ENCODE data around the gene JMJD1C.

Gene JMJD1C

DNA sequence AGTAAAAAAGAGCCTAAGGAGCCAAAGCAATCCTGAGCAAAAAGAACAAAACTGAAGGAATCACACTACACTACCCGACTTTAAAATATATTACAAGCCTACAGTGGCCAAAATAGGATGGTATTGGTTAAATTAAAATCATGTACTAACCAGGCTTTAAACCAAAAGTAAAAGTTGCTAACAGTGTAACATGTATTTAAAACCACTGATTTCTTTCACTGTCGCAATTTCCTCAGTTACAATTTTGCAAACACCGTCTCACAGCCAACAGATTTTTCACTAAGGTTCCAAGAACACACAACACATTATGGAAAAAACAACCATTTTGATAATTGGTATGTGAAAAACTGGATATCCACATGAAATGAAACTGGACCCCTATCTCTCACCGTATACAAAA is 74.0 kb downstream of the JMJD1C start:
- Histone ChIP-seq H3F3A (ENCODE audit: low read depth) (no peaks in the 10 kb centered on the region), H3K79me2 (ENCODE audit: insufficient read depth, low read length) (peaks cover 55% of the 10 kb centered on the region), H3K36me3 (ENCODE audit: insufficient read depth, low read length) (no peaks in the 10 kb centered on the region), H3K9me2 (replicated peaks; ENCODE audit: low read depth, low read length) (no peaks in the 10 kb centered on the region), H3K27me3 (ENCODE audit: insufficient read depth, low read length, poor library complexity, severe bottlenecking) (no peaks in the 10 kb centered on the region), H3K9me3 (ENCODE audit: insufficient read depth, low read depth, low read length) (no peaks in the 10 kb centered on the region), H4K20me1 (ENCODE audit: insufficient read depth, low read length, poor library complexity, severe bottlenecking) (peaks cover 37% of the 10 kb centered on the region), H3K9ac (ENCODE audit: low read depth, low read length, poor library complexity, severe bottlenecking) (no peak overlapping the region), H3K4me2 (ENCODE audit: low read depth, low read length, poor library complexity, severe bottlenecking) (no peak overlapping the region), H3K4me3 (ENCODE audit: low read length, poor library complexity, severe bottlenecking) (no peak overlapping the region), H2AFZ (ENCODE audit: low read length) (no peak overlapping the region), H3K4me1 (ENCODE audit: insufficient read depth, low read length, poor library complexity, severe bottlenecking) (peaks cover 6% of the 10 kb centered on the region)
- TF ChIP-seq, protein P1, sequence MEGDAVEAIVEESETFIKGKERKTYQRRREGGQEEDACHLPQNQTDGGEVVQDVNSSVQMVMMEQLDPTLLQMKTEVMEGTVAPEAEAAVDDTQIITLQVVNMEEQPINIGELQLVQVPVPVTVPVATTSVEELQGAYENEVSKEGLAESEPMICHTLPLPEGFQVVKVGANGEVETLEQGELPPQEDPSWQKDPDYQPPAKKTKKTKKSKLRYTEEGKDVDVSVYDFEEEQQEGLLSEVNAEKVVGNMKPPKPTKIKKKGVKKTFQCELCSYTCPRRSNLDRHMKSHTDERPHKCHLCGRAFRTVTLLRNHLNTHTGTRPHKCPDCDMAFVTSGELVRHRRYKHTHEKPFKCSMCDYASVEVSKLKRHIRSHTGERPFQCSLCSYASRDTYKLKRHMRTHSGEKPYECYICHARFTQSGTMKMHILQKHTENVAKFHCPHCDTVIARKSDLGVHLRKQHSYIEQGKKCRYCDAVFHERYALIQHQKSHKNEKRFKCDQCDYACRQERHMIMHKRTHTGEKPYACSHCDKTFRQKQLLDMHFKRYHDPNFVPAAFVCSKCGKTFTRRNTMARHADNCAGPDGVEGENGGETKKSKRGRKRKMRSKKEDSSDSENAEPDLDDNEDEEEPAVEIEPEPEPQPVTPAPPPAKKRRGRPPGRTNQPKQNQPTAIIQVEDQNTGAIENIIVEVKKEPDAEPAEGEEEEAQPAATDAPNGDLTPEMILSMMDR (conservative IDR thresholded peaks at IDR 0.05; ENCODE audit: low read length), result no peak
- no peak for TF ChIP-seq EZH2phosphoT487 (IDR thresholded peaks at IDR 0.05; ENCODE audit: borderline replicate concordance)

- Histone ChIP-seq H3K4me2 (ENCODE audit: low read depth, low read length, poor library complexity, severe bottlenecking) (no peak overlapping the region), H3K9ac (ENCODE audit: low read depth, low read length, poor library complexity, severe bottlenecking) (no peak overlapping the region), H3K4me1 (ENCODE audit: insufficient read depth, low read length, poor library complexity, severe bottlenecking) (peaks cover 6% of the 10 kb centered on the region), H2AFZ (ENCODE audit: low read length) (no peak overlapping the region), H3K9me2 (replicated peaks; ENCODE audit: low read depth, low read length) (no peaks in the 10 kb centered on the region), H4K20me1 (ENCODE audit: insufficient read depth, low read length, poor library complexity, severe bottlenecking) (peaks cover 50% of the 10 kb centered on the region), H3K36me3 (ENCODE audit: insufficient read depth, low read length) (no peaks in the 10 kb centered on the region), H3K4me3 (ENCODE audit: low read length, poor library complexity, severe bottlenecking) (no peak overlapping the region), H3K9me3 (ENCODE audit: insufficient read depth, low read depth, low read length) (no peaks in the 10 kb centered on the region), H3K27me3 (ENCODE audit: insufficient read depth, low read length, poor library complexity, severe bottlenecking) (no peaks in the 10 kb centered on the region), H3F3A (ENCODE audit: low read depth) (no peaks in the 10 kb centered on the region), H3K79me2 (ENCODE audit: insufficient read depth, low read length) (peaks cover 68% of the 10 kb centered on the region)
- TF ChIP-seq, protein P1 (conservative IDR thresholded peaks at IDR 0.05; ENCODE audit: low read length), result no peak
- TF ChIP-seq EZH2phosphoT487 (IDR thresholded peaks at IDR 0.05; ENCODE audit: borderline replicate concordance), result no peak
Observed at GRCh38 chr10:63390521-63390920, 75.3 kb downstream of the JMJD1C start.

- H3F3A ChIP-seq (ENCODE audit: low read depth), result no peaks in the 10 kb centered on the region
- H3K4me1 ChIP-seq (ENCODE audit: insufficient read depth, low read length, poor library complexity, severe bottlenecking), result peaks cover 6% of the 10 kb centered on the region
- H3K4me2 ChIP-seq (ENCODE audit: low read depth, low read length, poor library complexity, severe bottlenecking), result peak overlapping the region; percentile 30
- no peaks in the 10 kb centered on the region for H3K27me3 ChIP-seq (ENCODE audit: insufficient read depth, low read length, poor library complexity, severe bottlenecking)
- TF ChIP-seq, protein P1 (conservative IDR thresholded peaks at IDR 0.05; ENCODE audit: low read length), result no peak
- no peak for TF ChIP-seq EZH2phosphoT487 (IDR thresholded peaks at IDR 0.05; ENCODE audit: borderline replicate concordance)
- H3K36me3 ChIP-seq (ENCODE audit: insufficient read depth, low read length), result no peaks in the 10 kb centered on the region
- H3K9me3 ChIP-seq (ENCODE audit: insufficient read depth, low read depth, low read length), result no peaks in the 10 kb centered on the region
- H3K9ac ChIP-seq (ENCODE audit: low read depth, low read length, poor library complexity, severe bottlenecking), result no peak overlapping the region
- H4K20me1 ChIP-seq (ENCODE audit: insufficient read depth, low read length, poor library complexity, severe bottlenecking), result peaks cover 70% of the 10 kb centered on the region
- no peak overlapping the region for H2AFZ ChIP-seq (ENCODE audit: low read length)
- no peaks in the 10 kb centered on the region for H3K9me2 ChIP-seq (replicated peaks; ENCODE audit: low read depth, low read length)
- H3K4me3 ChIP-seq (ENCODE audit: low read length, poor library complexity, severe bottlenecking), result peak overlapping the region; percentile 5
- H3K79me2 ChIP-seq (ENCODE audit: insufficient read depth, low read length), result peaks cover 72% of the 10 kb centered on the region
Observed at GRCh38 chr10:63388421-63389031, 77.3 kb downstream of the JMJD1C start.

Measured in Loucy (cell line).